ENCODE data around the gene MRPL2.

MRPL2 gene

DNA sequence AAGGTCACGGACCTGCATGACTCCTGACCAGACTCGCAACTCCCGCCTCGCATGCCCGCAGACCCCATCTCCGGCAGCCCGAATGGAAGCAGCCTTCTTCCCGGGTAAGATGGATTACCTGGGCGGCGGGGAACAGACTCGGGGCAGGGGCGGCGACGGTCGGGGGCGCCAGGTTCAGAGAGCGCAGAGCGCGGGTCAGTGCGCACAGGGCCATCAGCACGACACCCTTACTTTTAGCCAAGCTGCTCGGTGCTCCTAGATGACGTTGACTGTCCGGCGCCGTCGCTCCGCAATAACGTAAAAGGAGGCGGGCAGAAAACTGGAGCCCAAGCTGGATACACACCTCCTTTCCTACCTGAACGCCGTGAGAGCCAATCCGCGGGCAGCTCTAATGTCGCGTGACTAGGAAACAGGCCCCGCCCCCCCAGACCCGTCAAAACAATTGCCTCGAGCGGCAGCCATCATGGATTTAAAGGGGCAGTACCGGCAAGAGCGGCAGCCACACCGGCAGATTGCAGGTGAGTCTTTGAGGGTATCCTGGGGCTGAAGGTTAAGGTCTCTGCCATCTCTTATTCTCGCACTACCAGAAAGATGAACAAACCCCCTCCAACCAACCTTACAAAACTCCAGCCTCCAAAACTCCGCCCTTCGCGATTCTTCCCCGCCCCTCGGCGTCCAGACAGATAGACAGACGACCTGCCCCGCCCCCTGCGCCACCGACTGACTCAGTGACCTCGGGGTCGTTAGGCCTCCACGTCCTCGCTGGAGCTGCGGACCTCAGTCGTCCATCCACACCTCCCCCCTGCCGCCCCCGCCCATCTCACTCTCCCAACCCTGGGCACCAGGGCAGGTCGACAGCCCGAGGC is at the start of gene MRPL2, which contains the start of gene KLC4:
Gene MRPL2, minus strand, starts transcription at position 267 of the 866 bp plus-strand sequence. Its CDS starts 53 bp downstream, at position 214.
Gene KLC4, plus strand, starts transcription at position 464 of the 866 bp plus-strand sequence. CDS start 1,705 bp downstream, outside the sequence.
- peak; percentile 96 for DNase-seq

DNA sequence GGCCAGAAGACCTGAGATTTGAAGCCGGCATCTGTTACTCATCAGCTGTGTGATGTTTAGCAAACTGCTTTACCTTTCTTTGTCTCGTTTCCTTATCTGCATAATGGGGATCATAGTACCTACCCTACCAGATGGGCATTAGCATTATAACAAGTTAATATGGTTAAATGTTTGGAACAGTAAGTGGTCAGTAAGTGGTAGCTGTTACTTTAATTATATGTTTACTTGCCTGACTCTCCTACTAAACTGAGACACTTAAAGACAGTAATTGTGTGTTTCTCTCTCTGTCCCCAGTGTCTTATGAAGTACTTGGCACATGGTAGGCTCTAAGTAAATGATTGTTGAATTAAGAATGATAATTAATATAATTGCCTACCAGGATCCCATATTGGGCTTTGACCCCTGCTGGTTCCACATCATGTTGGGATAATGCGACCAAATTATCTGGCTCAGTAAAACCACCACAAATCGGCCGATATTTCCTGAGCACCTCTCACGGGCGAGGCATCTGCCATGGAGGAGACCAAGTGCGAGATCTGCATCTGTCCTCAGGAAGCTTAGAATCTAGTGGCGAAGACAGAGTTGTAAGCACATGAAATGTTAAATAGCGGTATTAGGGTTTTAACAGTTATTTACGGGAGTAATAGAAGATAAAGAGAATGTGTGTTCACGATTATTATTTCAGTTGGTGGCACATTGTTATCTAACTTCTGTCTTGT is 48.3 kb upstream of the MRPL2 start:
- DNase-seq, result no peak

DNA sequence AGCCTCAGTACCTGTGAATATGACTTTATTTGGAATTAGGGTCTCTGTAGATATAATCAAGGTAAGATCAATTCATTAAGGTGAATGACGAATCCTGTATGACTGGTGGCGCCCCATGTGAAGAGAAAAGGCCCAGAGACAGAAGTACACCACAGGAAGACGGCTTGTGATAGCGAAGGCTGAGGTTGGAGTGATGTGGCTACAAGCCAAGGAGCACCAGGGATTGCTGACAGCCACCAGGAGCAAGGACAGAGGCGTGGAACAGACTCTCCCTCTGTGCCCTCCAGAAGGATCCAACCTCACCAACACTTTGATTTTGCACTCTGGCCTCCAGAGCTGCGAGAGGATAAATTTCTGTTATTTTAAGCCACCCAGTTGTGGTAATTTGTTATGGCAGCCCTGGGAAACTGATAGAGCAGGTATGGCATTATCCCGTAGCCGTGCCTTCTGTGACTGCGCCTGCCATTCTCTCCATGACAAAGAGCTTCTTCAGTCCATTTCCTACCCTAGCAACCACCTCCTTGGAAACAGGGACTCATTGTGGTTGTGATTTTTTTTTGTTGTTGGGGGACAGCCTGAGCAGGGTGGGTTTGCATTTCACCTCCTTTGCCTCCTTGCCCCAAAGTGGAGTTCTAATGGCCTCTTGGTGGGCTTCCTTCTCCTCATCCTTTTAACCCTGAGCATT is 46.4 kb upstream of the MRPL2 start:
- no peak for DNase-seq

GRCh38 chr6:43103253-43103876 is 44.1 kb upstream of the MRPL2 start:
- no peak for DNase-seq

DNA sequence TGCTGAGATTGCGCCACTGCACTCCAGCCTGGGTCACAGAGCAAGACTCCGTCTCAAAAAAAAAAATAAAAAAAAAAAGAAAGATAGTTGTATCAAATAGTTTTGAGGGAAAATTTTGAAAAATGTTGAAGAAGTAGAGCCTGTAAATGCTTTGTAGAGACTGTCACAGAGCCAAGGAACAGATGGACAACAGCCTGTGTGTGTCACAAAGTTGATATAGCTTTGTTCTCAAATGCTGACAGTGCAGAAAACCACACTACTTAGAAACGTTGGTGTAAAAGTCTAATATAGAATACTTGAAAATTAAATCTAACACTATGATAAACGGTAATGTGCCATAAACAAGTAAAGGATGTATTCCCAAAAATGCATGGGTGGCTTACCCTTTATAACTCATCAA is 42.3 kb upstream of the MRPL2 start:
- DNase-seq, result no peak

- no peak for DNase-seq
Observed at GRCh38 chr6:43097502-43097901, 38.3 kb upstream of the MRPL2 start.

- no peak for DNase-seq
Observed at GRCh38 chr6:43097098-43097489, 37.9 kb upstream of the MRPL2 start.

- peak; percentile 45 for DNase-seq
Observed at GRCh38 chr6:43096451-43097097, 37.3 kb upstream of the MRPL2 start.

- no peak for DNase-seq
Observed at GRCh38 chr6:43095939-43096338, 36.7 kb upstream of the MRPL2 start.

- peak; percentile 44 for DNase-seq
Observed at GRCh38 chr6:43093436-43094289, 34.4 kb upstream of the MRPL2 start.

DNA sequence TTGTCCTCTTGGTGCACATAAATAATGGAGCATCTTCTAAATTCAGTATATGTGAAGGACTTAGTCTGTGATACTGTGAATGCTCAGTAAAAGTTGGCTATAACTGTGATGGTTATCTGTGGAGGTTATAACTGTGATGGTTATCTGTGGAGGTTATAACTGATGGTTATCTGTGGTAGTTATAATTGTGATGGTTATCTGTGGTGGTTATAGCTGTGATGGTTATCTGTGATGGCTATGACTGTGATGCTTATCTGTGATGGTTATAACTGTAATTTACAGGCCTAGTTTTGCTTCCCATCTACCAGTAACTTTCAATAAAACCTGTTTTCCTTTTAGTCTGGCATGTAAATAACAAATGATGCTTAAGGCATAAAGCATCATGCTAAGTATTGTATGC is 33.4 kb upstream of the MRPL2 start:
- DNase-seq, result no peak

GRCh38 chr6:43091436-43091991 is 32.3 kb upstream of the MRPL2 start:
- no peak for DNase-seq

- DNase-seq, result no peak
Observed at GRCh38 chr6:43091020-43091419, 31.8 kb upstream of the MRPL2 start.

DNA sequence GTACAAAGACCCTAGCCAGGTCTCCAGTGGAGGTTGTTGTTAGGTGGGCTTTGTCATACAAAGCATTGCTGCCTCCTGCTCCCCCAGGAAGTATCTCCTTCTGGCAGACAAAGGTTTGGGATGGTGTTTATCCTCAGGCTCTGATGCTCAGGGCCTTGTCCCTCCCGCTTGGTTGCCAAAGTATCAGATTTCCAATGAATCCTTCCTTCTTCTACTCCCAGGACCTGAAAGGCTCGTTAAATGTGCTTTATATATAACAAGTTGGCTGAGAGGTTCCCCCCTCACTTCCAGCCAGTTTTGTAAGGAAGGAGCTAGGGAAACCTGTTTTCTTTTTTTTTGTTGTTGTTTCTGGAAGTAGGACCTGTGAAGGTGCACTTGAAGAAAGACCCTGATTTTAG is 31.3 kb upstream of the MRPL2 start:
- DNase-seq, result no peak

DNA sequence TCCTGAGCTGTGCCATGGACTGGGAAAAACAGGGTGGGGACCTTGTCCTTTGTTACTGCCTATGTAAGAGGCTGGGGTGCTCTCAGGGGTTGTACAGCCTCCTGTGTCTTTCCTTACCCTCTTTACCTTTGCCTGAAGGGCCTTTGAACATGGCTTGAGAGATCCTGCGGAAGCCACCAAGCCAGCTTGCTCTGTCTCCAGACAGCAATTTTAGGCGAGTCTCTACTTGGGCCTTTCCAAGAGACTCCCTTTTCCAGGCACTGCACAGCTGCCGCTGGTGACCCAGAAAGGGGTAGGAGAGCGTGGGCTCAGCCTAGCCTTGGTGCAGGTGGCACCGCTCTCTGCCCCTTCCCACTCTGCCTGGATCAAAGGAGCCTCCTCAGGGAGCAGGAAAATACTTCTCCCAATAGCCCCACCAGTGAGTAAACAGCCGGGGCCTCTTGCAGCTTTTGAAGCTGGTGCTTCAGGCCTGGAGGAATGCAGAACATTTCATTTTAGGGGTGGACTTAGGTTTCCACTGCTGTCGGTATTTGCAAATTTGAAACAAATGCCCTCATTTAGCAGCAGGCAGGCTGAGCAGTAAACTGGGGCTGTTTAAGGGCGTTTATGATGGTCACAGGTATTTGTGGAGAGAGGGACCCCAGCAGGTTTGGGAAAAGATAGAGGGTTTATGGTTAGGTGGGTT is 30.8 kb upstream of the MRPL2 start:
- peak; percentile 64 for DNase-seq

DNA sequence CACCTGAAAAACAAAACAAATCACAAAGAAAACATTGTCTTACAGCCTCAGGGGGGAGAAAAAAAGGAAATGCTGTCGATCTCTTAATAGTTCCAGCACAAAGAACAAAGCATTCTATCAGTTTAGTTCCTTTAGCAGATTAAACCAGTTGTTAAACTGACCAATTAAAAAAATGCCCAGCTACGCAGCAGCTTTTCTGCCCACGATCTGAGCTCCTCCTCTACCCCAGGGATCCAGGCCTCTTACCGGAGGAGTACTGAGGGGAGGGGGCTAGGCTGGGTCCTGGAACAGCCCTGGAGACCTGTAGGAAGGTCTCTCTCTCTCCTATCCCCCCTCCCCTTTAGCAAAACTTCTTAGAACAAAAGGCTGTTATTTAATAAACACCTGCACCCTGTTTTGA is 30.2 kb upstream of the MRPL2 start:
- no peak for DNase-seq

DNA sequence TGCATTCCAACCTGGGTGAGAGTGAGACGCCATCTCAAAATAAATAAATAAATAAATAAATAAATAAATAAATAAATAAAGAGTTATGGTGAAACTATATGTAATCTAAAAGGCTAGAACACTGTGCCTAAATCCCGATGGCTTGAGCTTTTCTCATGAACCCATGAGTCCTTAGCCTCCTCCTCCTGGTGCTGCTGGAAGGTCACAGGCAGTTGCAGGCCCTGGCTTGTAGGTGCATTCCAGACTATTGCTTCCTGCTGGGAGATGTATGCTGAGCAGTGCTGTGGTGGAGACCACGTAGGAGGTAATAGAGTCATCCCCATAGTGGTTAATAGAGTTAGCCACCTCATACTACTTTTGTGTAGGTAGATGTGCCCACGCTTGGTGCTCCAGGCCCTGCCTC is 29.4 kb upstream of the MRPL2 start:
- DNase-seq, result no peak

DNA sequence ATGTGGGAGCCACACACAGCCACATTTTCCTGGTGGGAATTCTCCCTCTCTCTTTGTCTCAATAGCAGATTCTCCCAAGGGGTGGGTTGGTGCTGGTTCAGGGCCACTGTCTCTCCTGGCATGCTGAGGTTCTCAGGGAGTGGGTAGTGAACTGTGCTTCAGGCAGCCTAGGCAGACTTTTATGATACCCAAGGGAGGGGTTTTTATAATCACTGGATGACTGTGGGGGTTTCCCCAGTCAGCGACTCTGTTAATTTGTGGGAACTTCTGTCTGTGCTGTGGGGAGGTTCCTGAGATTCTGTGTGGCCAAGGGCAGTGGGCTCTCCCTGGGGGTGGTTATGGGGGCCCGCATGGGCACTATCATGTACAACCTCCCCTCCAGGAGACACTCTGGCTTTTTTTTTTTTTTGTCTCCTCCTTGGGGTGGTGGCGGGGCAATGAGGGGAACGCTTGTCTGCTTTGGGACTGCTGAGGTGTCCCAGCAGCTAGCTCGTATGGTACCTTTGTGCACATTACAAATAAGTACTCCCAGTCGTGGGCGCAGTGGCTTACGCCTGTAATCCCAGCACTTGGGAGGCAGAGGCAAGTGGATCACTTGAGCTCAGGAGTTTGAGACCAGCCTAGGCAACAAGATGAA is 26.9 kb upstream of the MRPL2 start:
- DNase-seq, result no peak

DNA sequence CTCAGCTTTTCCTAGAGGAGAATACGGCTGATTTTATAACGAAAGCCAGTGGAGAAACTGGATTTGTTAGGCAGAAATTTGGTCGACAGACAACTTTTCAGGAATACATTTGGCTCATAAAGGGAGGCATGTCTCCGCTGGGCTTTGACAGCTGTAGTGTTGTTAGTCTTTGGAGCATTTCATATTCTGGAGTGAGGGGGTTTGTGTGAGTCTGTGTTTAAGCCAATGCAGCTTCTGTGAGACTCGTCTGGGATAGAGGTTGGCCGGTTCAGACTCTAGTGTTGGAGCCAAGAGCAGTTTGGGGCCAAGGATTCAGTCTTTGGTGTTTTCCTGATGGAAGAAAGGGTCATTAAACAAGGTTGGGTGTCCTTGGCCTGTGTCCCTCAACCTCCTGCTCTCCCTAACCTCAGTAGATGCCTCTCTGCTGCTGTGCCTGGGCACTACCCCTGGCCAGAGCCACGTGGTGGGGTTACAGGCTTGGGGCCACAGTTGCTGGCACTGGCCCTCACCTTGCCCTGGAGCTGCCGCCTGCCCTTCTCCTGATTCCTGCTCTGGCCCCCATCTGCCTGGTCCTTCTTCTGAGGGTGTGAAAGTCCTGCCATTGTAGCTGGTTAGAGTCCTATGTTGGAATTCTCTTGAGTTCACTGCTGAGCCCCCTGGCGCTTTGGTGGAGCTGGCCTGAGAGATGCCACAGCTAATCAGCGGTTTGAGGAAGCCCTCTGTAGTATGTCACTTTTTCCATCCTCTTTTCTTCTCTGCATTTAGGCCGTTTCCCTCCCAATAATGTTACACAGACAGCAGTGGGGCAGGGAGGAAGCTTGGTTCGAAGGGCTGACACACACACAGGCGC is 23.8 kb upstream of the MRPL2 start:
- no peak for DNase-seq
